Lower leg skin (tissue), 3 donors: ENCODE measurements around the gene PPAT.

Experiments used
- CTCF ChIP-seq, 3 donors: fragments of 450-650 bp; IDR thresholded peaks; one replicate each; pipeline ENCODE4 v1.5.1; 2016; ENCODE audit warnings: antibody characterized with exemption in 3 of 3, mild to moderate bottlenecking in 3 of 3, moderate library complexity in 2 of 3
- POLR2A ChIP-seq, 2 donors: fragments of 450-650 bp; IDR thresholded peaks; one replicate each; pipeline ENCODE4 v1.6.1; 2016 to 2017; ENCODE audit warnings: antibody characterized with exemption in 2 of 2, mild to moderate bottlenecking in 1 of 2, moderate library complexity in 1 of 2

- no peak for TF ChIP-seq CTCF (IDR thresholded peaks at IDR 0.05)
- TF ChIP-seq POLR2A (IDR thresholded peaks at IDR 0.05): no peak
Measured at GRCh38 chr4:56408978-56409377, 26.4 kb downstream of the PPAT start.
